ENCODE data around the gene ST6GALNAC3. TPM values are rescaled to one million over a fixed set of nuclear protein-coding genes. Genes with fewer than 3 reads are reported as not detected.
"Not testable (repeated sequence)": the region's sequence is repeated elsewhere in the genome, so short reads cannot be mapped to it uniquely, and the experiment has no call there.

Gene ST6GALNAC3
- total RNA-seq, 1 donor from 2014 or later, result 22.0 TPM

DNA sequence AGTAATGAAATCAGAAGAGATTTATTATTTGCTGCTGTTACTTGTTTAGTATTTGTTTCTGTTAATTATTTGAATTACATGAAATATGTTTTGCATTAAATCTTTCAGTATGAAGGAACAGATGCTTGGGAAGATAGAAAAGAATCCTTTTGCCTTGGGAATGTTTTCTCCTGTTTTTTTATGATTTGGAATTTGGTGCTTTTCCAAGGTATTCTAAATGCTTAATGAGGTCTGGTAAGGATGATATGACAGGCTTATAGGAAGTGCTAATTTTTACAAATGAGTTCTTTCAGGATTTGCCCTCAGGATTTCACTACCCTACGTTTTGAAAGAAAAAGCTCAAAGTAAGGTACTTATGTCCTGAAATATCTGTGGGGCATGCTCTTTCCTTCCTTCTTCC, 25.6 kb upstream of the ST6GALNAC3 start:
- H3K4me1 Mint-ChIP-seq, result peaks cover 10% of the 10 kb centered on the region
- H3K27me3 Mint-ChIP-seq (ENCODE audit: low read depth), result no peaks in the 10 kb centered on the region
- TF ChIP-seq, protein P1, sequence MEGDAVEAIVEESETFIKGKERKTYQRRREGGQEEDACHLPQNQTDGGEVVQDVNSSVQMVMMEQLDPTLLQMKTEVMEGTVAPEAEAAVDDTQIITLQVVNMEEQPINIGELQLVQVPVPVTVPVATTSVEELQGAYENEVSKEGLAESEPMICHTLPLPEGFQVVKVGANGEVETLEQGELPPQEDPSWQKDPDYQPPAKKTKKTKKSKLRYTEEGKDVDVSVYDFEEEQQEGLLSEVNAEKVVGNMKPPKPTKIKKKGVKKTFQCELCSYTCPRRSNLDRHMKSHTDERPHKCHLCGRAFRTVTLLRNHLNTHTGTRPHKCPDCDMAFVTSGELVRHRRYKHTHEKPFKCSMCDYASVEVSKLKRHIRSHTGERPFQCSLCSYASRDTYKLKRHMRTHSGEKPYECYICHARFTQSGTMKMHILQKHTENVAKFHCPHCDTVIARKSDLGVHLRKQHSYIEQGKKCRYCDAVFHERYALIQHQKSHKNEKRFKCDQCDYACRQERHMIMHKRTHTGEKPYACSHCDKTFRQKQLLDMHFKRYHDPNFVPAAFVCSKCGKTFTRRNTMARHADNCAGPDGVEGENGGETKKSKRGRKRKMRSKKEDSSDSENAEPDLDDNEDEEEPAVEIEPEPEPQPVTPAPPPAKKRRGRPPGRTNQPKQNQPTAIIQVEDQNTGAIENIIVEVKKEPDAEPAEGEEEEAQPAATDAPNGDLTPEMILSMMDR (conservative IDR thresholded peaks at IDR 0.05), result no peak
- DNase-seq (ENCODE audit: low read depth, low spot score), result no peak
- H3K36me3 Mint-ChIP-seq (ENCODE audit: low read depth), result no peaks in the 10 kb centered on the region
- no peaks in the 10 kb centered on the region for H3K9me3 Mint-ChIP-seq
- H3K27ac Mint-ChIP-seq (ENCODE audit: unreplicated experiment), result no peak overlapping the region
- H3K4me3 Mint-ChIP-seq, result no peak overlapping the region

DNA sequence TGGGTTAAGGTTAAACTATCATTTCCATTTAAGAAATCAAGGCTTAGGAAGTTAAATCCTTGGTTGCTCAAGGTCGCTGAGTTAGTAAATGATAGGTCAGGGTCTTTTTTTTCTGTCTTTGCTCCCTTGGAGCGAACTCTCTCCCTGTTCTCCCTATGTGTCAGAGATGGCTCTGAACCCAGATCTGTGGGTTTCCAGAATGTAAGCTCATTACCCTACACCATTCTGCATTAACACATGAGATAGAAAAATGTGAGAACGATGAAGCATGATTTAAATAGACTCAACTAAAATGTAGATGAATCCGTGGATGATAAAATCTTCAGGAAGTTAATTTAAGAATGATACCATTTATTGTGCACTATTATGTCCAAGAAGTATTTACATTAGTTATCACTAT, 25.0 kb upstream of the ST6GALNAC3 start:
- no peak for DNase-seq (ENCODE audit: low read depth, low spot score)
- TF ChIP-seq, protein P1 (conservative IDR thresholded peaks at IDR 0.05), result no peak
- no peak overlapping the region for H3K4me3 Mint-ChIP-seq
- H3K4me1 Mint-ChIP-seq, result peaks cover 10% of the 10 kb centered on the region
- H3K36me3 Mint-ChIP-seq (ENCODE audit: low read depth), result no peaks in the 10 kb centered on the region
- H3K27me3 Mint-ChIP-seq (ENCODE audit: low read depth), result no peaks in the 10 kb centered on the region
- H3K9me3 Mint-ChIP-seq, result no peaks in the 10 kb centered on the region
- H3K27ac Mint-ChIP-seq (ENCODE audit: unreplicated experiment), result no peak overlapping the region

DNA sequence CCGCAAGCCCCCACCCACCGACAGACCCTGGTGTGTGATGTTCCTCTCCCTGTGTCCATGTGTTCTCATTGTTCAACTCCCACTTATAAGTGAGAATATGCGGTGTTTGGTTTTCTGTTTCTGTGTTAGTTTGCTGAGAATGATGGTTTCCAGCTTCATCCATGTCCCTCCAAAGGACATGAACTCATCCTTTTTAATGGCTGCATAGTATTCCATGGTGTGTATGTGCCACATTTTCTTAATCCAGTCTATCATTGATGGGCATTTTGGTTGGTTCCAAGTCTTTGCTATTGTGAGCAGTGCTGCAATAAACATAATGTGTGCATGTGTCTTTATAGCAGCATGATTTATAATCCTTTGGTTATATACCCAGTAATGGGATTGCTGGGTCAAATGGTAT, 24.5 kb upstream of the ST6GALNAC3 start:
- not testable (repeated sequence) for H3K36me3 Mint-ChIP-seq (ENCODE audit: low read depth); H3K4me3 Mint-ChIP-seq; H3K27ac Mint-ChIP-seq (ENCODE audit: unreplicated experiment); H3K27me3 Mint-ChIP-seq (ENCODE audit: low read depth); H3K9me3 Mint-ChIP-seq; DNase-seq (ENCODE audit: low read depth, low spot score)
- peaks cover 10% of the 10 kb centered on the region for H3K4me1 Mint-ChIP-seq

DNA sequence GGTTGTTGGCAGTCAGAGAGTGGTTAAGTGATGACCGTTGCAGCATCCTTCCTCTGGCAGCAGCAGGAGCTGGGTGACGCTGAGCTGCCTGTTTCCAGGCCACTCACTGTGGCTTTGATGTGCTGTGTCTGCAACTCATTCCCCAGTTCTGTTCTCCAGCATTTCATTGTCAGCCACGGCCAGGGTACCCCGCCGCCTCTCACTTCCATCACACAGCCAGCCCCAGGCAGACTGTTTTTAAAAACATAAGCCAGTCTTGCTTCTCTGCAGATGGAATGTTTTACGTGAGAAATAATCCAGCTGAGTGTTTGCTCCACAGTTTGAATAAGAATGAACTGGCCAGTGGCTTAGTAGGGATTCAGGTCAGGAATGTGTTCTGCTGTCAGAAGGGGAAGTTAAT, 21.5 kb upstream of the ST6GALNAC3 start:
- DNase-seq (ENCODE audit: low read depth, low spot score), result no peak
- peaks cover 16% of the 10 kb centered on the region for H3K4me1 Mint-ChIP-seq
- H3K36me3 Mint-ChIP-seq (ENCODE audit: low read depth), result no peaks in the 10 kb centered on the region
- no peak overlapping the region for H3K4me3 Mint-ChIP-seq
- no peaks in the 10 kb centered on the region for H3K27me3 Mint-ChIP-seq (ENCODE audit: low read depth)
- no peaks in the 10 kb centered on the region for H3K9me3 Mint-ChIP-seq
- TF ChIP-seq, protein P1 (conservative IDR thresholded peaks at IDR 0.05), result no peak
- no peak overlapping the region for H3K27ac Mint-ChIP-seq (ENCODE audit: unreplicated experiment)

DNA sequence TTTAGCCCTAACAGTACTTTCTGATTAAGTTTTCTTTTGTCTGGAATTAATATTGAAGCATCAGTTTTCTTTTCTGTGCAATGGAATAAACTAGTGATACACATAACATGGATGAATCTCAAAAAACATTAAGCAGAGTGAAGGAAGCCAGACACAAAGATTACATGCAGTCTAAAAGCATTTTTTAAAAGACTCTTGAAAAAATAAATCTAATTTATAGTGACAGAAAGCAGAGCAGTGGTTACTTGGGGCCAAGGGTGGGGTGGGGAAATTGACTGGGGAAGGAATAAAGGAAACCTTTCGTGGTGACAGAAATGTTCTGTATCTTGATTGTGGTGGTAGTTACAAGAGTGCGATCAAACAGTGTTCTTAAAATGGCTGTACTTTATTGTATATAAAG, 20.2 kb upstream of the ST6GALNAC3 start:
- Mint-ChIP-seq H3K27ac (ENCODE audit: unreplicated experiment) (no peak overlapping the region), H3K27me3 (ENCODE audit: low read depth) (no peaks in the 10 kb centered on the region), H3K4me1 (peaks cover 22% of the 10 kb centered on the region), H3K9me3 (no peaks in the 10 kb centered on the region), H3K4me3 (no peak overlapping the region), H3K36me3 (ENCODE audit: low read depth) (no peaks in the 10 kb centered on the region)
- no peak for DNase-seq (ENCODE audit: low read depth, low spot score)
- TF ChIP-seq, protein P1 (conservative IDR thresholded peaks at IDR 0.05), result no peak

DNA sequence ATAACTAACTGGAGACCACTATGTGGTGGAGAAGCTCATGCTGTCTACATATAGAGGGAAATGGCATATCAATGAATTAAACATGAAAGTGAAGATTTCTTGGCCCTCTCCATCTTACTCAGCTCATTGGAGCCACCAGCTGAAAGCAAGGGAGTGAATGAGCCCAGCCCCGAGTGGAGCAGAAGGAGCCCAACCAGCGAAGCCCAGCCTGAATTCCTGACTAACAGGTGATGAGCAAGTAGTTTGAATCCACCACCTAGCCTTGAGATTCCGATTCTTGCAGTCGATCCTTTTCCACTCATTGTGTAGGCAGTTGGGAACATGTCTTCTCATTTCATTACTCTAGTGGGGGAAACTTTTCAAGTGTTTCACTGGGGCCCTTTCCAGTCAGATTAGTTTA, 18.6 kb upstream of the ST6GALNAC3 start:
- Mint-ChIP-seq H3K4me3 (no peak overlapping the region), H3K27me3 (ENCODE audit: low read depth) (no peaks in the 10 kb centered on the region), H3K4me1 (peaks cover 32% of the 10 kb centered on the region), H3K9me3 (no peaks in the 10 kb centered on the region), H3K36me3 (ENCODE audit: low read depth) (no peaks in the 10 kb centered on the region), H3K27ac (ENCODE audit: unreplicated experiment) (no peak overlapping the region)
- TF ChIP-seq, protein P1 (conservative IDR thresholded peaks at IDR 0.05), result no peak
- DNase-seq (ENCODE audit: low read depth, low spot score), result no peak

All from neural crest cell (in vitro differentiated cells).